Fibroblast of villous mesenchyme (primary cell): ENCODE measurements around the gene ADARB2. TPM values are rescaled to one million over a fixed set of nuclear protein-coding genes. Genes with fewer than 3 reads are reported as not detected.

Source experiments
- DNase-seq: peaks from one replicate; pipeline ENCODE4 v3.0.0-alpha.2; 2010; ENCODE audit warnings: low read depth
- H3K4me3 ChIP-seq: 2 replicates; pipeline ENCODE4 v1.5.1; 2011; ENCODE audit warnings: low read depth, mild to moderate bottlenecking, low read length
- total RNA-seq: library from RNA; depleted of rRNA; stranded (reverse); fragments of >200 nt; gene quantifications from 2 replicates; pipeline ENCODE4 v1.2.3, GENCODE V29; 2012
- TF ChIP-seq, protein P1 (sequence below): IDR thresholded peaks from 2 replicates; pipeline ENCODE4 v1.5.1; 2012; ENCODE audit warnings: low read depth, mild to moderate bottlenecking, low read length; ENCODE audit not compliant: insufficient read depth

Gene ADARB2
- total RNA-seq, 1 donor = not detected

DNA sequence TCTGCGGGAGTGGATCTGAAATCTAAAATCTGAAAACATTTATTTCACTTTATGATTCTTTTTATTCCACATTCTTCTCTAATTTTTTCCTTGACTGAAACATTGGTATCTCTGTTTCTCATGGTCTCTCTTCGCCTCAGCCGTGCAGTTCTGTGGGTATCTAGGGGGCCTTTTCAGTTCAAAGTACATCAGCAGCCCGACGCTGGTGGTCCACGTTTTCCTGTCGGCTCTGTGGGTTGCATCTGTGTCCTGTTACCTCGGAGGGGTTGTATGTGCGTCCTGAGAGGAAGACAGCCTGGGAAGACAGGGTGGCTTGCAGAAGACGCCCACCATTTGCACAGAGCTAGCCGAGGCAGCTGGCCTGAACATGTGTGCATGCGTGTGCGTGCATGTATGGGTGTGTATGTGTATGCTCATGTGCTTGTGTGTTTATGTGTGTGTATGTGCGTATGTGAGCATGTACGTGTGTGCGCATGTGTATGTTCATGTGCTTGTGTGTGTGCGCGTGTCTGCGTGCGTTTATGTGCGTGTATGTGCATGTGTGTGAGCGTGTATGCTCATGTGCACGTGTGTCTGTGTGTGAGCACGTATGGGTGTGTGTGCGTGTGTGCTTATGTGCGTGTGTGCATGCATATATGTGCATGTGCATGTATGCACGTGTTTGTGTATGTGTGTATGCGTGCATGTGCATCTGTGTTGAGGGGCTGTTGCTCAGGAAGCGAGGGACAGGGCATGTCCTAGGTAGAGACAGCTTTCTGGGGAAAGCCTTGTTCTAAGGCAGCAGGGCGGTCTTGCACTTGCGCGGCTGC lies 211.8 kb downstream of the ADARB2 start:
- no peak for DNase-seq
- TF ChIP-seq, protein P1, sequence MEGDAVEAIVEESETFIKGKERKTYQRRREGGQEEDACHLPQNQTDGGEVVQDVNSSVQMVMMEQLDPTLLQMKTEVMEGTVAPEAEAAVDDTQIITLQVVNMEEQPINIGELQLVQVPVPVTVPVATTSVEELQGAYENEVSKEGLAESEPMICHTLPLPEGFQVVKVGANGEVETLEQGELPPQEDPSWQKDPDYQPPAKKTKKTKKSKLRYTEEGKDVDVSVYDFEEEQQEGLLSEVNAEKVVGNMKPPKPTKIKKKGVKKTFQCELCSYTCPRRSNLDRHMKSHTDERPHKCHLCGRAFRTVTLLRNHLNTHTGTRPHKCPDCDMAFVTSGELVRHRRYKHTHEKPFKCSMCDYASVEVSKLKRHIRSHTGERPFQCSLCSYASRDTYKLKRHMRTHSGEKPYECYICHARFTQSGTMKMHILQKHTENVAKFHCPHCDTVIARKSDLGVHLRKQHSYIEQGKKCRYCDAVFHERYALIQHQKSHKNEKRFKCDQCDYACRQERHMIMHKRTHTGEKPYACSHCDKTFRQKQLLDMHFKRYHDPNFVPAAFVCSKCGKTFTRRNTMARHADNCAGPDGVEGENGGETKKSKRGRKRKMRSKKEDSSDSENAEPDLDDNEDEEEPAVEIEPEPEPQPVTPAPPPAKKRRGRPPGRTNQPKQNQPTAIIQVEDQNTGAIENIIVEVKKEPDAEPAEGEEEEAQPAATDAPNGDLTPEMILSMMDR = no peak
- H3K4me3 ChIP-seq = no peak overlapping the region

DNA sequence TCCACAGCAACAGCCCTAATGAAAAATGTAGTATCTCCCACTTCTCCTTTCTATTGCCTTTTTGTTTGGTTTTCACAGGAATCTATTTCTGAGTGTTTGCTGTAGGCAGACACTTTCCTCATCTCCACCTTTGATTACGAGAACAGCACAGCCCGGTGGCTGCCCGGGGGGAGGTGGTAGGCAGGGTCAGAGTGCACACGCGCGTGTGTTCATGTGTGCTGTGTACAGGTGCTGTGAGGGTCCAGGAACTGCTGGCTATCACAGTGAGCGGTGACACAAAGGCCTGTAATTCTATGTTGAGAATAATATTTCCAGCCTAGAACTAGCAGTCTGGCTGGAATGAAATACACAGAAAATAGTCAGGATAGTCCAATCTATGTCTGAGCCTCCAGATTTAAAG lies 212.8 kb downstream of the ADARB2 start:
- TF ChIP-seq, protein P1 = no peak
- no peak overlapping the region for H3K4me3 ChIP-seq
- no peak for DNase-seq

DNA sequence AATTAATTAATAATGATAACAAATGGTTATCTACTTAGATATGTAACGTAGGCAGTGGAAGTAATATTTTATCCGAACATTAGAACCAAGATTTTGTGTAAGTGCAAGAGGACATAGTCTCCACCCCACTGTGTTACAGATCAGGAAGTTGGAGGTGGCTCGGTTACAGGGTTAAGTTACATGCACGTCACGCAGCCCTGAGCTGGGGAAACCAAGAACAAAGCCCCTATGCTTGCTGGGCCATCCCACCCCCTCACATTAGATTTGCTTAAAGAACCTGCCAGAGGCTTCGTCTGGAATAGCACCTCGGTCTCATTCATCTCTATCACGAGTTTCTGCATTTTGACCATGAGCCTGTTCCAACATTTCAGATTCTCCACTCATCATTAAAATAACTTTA lies 214.1 kb downstream of the ADARB2 start:
- TF ChIP-seq, protein P1 = no peak
- no peak overlapping the region for H3K4me3 ChIP-seq
- DNase-seq = no peak

DNA sequence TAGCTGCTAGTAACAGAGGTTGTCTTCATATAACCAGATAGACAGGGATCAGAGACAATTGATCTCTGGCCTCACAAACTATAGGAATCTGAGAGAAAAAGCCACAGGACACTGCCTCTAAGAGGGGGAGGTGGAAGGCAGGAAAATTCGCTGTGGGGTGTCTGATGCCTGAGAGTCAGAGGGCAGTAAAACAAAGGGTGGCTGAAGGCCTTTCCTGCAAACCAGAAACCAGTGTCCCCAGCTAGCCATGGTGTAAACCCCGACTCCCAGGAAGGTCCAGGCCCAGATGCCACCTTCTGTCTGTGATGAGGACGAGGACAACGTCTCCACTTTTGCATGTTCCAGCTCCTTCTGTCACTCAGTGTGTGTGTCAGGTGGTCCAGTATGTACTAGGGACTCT lies 215.1 kb downstream of the ADARB2 start:
- DNase-seq = no peak
- H3K4me3 ChIP-seq = no peak overlapping the region
- TF ChIP-seq, protein P1 = no peak

DNA sequence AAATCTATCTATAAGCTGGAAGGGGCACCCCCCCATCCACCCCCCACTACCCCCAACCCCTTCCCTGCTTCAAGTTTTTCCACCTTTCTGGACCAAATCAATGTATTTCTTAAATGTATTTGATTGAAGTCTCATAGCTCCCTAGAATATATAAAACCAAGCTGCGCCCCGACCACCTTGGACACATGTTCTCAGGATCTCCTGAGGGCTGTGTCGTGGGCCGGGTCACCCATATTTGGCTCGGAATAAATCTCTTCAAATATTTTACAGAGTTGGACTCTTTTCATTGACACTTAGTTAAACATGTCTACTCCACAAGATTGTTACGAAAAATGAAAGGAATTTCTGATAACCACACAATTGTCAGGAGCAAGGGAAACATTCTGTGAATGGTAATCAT lies 215.6 kb downstream of the ADARB2 start:
- H3K4me3 ChIP-seq = no peak overlapping the region
- TF ChIP-seq, protein P1 = no peak
- no peak for DNase-seq

DNA sequence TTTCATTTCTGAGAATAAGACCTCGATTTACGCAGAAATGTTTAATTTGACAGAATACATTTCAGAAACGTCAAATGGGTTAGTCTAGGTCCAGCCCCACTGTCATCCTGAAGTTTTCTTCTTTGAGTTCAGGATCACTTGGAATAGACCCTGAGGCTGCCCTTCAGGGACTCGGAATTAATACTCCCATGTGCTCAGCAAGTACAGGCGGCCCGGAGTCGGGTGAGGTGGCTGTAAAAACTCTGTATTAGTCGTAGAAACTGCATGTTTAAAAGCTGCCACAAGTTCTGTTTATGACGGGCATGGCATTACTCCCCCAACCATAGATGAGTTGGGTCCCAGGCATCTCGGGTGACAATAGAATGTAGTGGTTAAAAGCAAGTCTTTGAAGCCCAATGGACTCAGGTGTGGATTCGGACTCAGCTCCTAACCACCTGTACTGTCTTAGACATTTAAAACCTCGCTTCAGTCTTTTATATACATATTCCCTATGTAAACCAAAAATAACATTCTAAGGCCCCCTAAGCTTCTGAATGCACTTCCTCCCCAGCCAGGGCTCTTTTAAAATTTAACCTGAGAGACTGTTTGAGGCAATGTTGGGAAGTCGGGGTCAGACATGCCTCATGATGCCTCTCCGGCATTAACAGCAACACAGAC lies 216.3 kb downstream of the ADARB2 start:
- DNase-seq = no peak
- H3K4me3 ChIP-seq = no peak overlapping the region
- TF ChIP-seq, protein P1 = no peak
